HG03175 (cell line): ENCODE measurements around the gene SCFD2.

ENCODE experiments used
- ATAC-seq: cut with Tn5 transposase; IDR thresholded peaks from one replicate; pipeline ENCODE4 v1.9.1; 2021; ENCODE audit warnings: mild to moderate bottlenecking, moderate library complexity; ENCODE audit not compliant: unreplicated experiment

Gene SCFD2

DNA sequence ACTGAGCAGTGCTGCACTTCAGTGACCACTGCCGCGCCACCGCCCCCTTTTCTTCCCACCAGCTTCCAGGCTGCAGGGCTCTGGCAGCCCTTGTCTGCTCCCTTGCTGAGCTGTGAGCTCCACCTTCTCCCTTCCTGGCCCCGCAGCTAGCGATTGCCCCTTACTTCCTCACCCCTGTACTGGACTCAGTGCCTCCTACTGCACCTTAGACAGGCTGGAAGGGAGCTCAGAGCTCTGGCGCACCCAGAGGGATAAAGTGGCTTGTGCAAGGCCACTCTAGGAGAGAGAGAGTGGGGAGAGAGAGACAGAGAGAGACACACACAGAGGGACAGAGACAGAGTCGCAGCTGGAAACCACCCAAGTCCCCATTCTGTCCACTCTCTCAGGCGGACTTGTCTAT, 497.7 kb downstream of the SCFD2 start:
- ATAC-seq: no peak

DNA sequence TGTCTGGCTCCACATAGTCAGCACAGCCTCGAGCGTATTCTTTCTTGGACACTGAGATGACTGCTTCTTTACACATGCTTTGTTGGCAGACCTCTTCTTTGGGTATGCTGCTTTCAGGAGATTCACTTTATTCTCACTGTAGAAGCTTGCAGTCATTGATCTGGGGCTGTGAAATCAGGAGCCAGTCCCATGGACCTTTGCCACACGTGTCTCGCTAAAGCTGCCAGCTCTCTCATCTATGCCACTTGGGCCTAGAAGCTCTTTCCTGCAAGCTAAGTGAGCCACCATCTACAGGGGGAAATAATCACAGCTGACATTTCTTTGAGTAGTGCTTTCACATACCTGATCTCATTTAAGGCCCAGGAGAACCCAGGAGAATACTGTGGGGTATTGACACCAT, 498.7 kb downstream of the SCFD2 start:
- no peak for ATAC-seq

DNA sequence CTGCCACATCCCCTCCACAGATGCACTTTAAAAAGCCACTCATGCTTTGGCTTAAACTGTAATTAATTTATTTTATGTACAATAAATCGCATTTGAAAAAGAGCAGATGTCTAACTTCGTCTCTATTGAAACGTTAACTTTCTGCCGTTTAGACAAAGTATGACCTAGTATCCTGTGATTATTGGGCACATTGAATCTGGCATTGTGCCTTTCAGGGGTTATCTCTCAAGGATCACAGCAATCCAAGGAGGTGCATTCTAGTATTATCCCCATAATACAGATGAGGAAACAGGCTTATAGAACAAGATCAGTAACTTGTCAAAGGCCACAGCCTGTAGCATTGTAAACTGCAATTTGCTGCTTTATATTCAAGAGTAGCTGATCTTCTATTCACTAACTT, 499.1 kb downstream of the SCFD2 start:
- no peak for ATAC-seq

DNA sequence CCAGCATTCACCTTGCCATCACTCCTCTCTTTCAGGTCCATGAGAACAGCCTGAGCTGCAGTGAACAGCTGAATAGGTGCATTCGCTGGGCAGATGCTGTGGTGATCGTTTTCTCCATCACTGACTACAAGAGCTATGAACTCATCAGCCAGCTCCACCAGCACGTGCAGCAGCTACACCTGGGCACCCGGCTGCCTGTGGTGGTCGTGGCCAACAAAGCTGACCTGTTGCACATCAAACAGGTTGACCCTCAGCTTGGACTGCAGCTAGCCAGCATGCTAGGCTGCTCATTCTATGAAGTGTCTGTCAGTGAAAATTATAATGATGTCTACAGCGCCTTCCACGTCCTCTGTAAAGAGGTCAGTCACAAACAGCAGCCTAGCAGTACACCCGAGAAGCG, 500.6 kb downstream of the SCFD2 start:
- no peak for ATAC-seq

DNA sequence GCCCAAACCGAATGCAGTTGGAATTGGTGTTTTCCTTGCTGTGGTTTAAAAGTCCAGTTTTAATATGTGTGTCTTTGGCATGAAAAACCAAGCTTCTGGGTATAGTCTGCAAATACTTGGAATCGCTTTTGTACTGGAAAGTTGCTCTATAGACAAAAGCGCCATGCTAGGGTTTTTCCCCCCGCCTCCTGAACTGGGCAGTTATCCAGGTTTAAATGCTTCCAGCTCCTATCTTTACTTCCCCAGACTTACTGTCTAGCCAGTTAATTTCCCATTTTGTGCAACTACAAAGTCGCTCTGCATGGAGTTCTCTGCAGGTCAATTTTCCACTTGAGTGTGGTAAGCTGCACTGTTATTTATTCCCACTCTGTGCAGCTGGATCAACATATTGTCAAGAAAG, 501.1 kb downstream of the SCFD2 start:
- ATAC-seq: no peak

DNA sequence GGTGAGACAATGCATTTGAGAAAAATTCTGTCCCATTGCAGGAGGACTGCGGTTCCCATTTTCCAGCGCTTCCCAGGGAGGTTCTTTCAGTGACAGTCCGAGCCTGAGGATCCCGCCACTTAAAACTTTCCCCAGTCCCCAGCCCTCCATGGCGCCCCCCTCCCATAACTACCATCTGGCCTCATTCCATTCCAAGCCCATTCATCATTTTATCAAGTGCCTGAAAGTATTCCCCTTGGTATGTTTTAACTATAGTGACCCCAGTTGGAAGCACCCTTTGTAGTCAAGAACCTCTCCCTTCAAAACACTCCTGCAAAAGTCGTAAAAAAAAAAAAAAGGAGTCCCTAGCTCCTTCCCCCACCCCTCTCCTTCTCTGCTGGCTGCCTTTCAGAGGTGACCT, 502.5 kb downstream of the SCFD2 start:
- ATAC-seq: no peak

DNA sequence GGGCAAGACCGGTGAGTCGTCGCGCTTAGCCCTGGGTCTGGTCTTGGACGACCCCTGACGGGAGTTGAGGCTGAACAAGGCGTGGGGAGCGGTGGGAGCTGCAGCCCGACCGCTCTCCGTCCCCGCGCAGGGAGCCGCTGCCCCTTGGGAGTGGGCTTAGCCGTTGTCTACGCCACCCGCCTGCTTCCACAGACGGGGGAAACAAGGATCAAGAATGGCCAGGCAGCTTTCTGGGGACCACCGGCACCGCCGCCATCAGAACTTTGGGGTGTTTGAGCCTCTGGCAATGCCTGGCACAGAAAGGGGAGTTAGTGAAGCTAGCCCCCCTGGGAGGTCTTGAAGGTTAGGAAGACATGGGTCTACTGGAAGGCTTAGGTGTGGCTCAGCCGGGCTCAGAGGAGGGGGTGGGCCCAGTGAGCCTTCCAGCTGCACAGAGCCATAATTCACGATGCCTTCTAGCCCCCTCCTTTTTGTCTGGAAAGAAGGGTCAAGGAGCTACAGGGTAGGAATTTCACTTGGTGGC, 503.2 kb downstream of the SCFD2 start:
- ATAC-seq: no peak

DNA sequence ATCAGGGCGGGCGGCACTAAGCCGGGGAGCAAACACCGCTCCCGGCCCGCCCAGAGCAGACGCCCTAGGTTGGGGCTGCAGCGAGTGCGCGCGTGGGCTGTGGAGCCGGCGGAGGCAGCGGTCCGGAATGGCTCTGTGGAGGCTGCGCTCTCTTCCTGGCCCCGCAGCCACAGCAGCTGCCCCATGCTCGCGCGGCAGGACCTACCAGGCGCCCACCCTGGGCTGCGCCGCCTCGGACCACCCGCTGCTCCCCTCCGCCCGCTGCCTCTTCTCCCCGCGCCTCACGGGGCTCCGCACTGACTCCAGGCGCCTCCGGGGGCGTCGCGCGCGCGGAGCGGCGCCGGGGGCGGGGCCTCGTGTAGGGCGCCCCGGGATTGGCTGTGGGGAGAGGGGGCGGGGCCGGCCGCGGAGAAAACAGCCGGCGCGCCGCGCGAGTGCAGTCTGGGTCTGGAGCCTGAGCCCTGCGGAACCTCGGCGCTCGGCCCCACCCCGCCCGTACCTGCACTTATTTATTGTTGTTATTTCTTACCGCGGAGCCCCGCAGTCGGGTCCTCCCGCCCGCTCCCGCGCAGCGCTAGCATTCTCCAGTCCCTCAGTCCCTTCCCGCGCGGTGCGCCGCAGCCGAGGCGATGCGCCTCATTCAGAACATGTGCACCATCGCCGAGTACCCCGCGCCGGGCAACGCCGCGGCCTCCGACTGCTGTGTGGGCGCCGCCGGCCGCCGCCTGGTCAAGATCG, 503.8 kb downstream of the SCFD2 start, which contains the start of gene RASL11B:
Gene RASL11B, plus strand, starts transcription at position 439 of the 738 bp plus-strand sequence. Its CDS starts 191 bp downstream, at position 630.
- ATAC-seq: peak; percentile 98

DNA sequence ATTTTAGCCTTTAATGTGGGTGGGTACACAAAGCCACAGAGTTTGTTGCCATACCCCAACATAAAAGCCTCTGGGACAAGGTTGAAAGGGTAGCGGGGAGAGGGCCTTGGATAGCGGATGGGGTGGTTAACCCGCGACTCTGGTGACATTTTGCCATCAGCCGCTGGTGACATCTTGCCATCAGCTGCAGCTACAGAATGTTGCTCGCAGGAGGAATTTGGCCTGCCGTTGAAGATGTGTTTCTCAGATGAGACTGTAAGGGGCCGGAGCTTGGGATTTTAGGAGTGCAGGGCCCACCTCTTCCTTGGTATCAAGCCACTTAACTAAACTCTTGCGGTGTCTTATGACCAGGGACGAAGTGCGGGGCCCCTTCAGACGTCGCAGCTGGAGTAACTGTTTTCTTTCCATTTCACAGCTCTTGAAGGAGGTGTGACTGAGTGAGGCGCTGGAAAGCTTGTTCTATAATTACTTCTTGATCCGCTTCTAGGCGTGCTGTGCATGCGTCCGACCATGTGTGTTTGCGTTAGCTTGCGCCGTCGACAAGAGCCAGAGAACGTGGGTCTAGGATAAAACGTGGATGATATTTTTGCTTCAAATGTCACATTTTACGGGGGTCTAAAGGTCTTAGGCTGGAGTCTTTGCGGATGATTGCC, 504.6 kb downstream of the SCFD2 start:
- ATAC-seq: no peak

DNA sequence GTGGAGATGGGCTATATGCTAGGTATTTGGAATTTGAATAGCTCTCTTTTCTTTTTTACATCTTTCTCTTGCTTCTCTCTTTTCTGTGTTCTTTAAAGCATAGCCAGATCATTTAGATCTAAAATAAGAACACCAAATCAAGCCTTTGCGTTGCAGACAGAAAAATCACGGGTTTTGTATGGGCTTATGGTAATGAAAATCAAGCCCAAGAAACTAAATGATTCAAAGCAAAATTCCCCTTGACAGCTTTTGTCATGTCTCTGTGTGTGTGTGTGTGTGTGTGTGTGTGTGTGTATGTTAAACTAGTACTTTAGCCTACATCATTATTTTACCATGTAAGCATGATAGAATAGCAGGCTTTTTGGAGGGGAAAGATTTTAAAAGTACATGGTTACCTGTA, 505.5 kb downstream of the SCFD2 start:
- ATAC-seq: no peak

DNA sequence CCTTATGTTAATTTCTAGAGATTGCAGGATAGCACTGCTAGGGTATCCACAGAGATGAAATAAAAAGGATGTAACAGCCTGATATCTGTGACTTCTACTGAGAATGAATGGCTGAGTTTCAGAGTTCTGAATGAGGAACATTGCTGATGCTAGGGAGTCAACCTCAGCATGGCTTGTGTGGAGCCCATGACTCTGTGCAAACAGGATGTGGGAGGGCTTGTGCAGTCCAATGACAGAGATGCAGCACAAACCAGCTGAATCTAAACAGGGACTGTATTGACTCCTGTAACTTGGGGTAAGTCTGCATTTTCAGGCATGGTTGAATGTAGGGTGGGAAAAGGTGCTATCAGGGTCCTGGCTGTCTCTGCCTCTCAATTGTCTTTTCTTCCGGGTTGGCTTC, 509.1 kb downstream of the SCFD2 start:
- no peak for ATAC-seq

DNA sequence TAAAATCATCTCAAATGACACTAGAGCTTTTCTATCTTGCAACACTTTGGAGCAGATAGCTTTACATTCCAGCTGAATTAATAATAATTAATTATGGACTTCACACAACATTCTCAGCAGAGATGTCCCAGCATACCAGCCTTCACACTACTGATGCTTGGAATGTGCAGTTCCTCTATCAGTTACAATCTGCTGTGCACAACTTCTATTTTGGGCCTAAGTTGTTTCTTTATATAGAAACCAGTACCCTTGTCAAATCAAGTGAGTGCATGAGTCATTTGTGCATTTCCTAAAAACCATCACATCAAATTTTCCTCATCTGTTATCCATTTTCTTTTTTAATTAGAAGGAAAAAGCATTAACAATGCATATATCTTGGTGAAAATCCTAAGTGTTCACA, 512.5 kb downstream of the SCFD2 start:
- no peak for ATAC-seq

DNA sequence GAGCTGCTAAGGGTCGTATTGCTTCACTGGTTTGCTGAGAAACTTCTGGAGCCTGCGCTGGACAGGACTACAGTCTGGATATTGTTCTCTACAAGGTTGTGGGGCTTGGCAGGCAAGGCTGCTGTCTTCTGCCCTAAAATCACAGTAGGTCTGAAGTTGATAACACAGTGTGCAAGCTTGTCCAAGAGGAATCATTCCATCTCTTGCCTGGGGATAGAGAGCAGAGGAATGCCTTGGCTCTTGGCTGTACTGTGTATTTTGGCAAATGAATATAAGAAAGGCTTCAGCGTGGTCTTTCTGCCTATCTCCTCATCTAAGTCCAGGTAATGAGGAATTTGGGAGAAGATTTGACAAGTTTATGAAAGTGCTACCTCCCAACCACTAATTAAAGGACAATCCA, 513.1 kb downstream of the SCFD2 start:
- ATAC-seq: no peak

DNA sequence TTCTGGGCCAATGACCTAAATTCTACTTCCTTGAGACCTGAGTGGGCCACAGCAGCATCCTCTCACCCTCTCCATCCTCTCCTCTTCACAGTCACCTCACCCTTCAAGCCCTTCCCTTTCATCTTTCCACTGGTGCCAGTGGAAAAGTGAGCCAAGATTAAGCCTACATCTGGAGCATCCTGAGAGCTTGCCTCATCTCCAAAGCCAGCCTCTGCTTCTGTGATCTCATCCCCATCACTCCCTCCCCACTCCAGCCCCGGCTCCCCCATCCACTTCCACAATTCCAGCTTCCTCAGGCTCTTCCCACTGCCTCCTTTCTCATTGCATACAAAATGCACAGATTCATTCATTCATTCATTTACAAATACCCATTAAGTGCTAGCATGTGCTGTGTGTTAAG, 513.8 kb downstream of the SCFD2 start:
- no peak for ATAC-seq

DNA sequence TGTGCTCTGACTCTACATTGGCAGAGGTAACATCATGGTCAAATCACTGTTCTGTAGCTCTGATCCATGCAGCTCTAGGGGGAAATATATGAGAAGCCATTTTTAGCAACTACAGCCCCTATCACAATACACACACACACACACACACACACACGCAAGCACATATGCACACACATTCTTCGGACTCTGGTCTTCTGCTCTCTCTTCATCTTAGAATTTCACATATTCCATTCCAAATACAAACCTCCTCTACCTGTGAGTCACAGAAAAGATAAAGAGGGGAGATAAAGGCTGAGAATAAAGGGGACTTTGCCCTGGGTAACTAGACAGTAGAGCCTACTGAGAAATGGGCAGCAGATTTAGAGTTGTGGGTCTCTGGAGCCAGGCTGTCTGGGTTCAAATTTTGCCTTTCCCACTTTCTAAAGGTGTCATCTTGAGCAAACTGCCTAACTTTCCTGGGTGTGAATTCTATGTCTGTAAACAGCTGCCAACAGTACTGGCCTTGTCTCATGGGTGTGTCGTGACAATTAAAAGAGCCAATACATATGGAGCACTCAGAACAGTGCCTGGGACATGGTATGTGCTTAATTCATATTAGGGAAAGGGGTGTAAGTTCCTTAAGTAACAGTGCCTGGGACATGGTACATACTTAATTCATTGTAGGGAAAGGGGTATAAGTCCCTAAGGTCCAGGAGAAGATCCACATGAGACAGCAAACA, 515.3 kb downstream of the SCFD2 start:
- ATAC-seq: no peak

DNA sequence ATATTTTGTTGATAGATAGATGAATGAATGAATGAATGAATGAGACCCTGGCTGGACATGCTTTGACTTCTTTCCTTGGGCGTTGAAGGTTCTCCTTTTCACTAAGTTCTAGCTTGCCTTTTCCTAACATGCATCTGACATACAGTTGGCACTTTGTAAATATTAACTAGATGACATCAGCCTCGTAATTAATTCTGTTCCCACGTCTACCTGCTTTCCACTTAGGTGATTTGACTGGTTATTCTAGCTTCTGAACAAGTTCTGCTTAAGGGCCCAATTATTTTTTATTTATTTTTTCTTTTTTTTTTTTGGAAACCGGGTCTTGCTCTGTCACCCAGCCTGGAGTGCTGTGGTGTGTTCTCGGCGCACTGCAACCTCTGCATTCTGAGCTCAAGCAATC, 517.6 kb downstream of the SCFD2 start:
- ATAC-seq: no peak

DNA sequence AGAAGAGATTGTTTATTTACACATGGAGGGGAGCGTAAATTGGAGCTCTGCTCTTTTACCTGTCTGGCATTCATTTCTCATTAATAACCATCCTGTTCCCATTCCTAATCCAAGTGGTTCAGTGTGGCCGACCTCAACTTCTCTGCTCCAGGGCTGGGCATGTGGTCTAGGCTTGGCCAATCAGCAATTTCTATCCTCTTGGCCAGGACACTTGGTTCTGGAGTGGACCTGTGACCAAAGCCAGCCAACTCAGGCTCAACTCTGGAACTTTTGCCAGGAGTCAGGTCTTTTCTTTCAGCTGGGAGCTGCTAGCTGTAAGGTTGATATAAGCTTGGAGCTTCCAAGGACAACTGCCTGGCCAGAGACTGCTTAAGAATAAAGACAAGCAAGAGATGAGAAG, 519.4 kb downstream of the SCFD2 start:
- ATAC-seq: no peak

DNA sequence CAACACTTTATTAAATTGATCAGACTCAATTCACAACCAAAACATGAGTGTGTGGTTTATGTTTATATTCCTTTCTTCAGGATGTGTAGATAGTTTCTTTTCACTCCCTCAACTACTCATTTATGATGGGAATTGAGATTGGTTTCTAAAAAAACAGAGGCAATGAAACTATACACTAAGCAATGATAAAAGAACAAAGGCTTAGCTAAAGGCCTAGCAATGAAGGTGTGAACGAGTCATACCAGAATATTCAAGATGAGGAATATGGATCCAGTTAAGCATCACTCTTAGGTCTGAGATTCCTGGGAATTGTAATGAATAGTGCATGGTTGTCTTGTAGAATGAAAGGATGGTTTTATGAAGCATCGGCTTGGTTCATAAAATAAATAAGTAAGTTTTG, 521.3 kb downstream of the SCFD2 start:
- no peak for ATAC-seq

DNA sequence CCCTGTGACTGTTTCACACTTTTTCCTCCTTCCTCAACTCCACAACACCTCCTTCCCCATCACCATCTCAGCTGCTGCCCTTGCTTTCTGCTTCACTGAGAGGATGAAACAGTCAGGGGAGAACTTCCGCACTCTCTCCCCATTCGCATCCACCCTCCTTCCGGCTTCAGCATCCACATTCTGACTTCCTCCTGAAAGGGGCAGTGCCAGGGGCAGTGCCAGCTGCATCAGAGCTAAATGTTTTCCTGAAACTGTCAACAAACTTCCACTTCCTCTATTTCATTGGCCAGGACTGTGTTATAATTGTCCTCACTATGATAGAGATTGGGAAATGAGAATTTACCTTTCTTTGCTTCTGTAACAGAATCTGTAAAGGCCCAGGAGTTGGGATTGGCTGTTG, 521.9 kb downstream of the SCFD2 start:
- ATAC-seq: peak; percentile 60

DNA sequence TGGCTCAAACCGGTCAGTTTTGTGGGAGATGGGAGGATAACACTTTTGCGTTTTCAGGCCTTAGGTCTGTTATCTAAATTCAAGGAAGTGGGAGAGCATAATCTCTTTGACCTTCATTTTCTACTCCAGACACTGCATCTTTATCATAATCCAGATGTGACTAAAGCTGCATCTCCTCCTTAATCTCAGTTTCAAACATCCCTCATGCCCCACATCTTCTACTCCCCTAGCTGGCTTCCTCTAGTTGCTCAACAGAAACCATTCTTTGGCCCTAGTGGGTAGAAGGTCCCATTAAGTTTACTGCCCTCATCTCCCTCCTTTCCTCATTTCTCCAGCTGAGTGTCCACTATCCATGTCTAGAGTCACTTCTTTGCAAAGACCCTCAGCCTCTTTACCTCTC, 522.5 kb downstream of the SCFD2 start:
- no peak for ATAC-seq

DNA sequence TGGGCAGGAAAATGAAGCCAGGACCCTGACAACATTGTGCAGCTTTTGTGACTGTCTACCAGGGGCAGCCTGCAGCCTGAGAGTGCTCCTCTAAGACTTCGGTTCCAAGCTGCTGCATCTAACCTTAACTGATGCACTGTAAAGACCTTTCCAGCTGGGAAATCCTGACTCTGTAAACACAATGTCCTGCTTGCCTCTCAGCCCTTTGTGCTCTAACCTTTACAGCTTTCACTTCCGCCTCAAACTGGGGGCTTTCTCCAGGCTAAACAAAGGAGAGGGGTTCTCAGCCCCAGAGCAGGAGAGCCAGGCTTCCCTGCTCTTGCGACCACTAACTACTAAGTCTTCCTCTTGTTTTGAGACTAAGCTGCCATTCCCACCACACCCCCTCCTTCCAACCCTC, 523.1 kb downstream of the SCFD2 start:
- no peak for ATAC-seq
